Measurements from ENCODE around the gene RBBP4.

Gene RBBP4

DNA sequence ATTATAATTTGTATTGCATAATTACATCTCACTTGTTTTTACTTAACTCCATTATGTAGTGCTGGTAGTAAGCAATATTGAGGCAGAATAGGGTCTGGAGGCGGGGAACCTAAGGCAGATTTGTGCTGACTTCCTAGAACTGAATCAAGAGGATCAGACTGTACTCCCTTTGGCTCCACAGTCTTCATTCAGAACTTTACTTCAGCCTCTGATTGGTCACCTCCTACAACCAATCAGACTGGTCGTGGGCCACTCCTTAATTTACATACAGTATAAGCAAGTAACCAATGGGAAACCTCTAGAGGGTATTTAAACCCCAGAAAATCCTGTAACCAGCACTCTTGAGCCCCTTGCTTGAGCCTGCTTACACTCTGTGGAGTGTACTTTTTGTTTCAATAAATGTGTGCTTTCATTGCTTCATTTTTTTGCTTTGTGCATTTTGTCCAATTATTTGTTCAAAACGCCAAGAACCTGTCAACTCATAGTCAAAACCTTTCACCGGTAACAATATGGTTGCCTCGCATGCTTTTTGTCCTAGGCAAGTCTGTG lies 32.3 kb upstream of the RBBP4 start:
- no peak overlapping the region for H2AK5ac ChIP-seq (ENCODE audit: low read depth, low read length)

DNA sequence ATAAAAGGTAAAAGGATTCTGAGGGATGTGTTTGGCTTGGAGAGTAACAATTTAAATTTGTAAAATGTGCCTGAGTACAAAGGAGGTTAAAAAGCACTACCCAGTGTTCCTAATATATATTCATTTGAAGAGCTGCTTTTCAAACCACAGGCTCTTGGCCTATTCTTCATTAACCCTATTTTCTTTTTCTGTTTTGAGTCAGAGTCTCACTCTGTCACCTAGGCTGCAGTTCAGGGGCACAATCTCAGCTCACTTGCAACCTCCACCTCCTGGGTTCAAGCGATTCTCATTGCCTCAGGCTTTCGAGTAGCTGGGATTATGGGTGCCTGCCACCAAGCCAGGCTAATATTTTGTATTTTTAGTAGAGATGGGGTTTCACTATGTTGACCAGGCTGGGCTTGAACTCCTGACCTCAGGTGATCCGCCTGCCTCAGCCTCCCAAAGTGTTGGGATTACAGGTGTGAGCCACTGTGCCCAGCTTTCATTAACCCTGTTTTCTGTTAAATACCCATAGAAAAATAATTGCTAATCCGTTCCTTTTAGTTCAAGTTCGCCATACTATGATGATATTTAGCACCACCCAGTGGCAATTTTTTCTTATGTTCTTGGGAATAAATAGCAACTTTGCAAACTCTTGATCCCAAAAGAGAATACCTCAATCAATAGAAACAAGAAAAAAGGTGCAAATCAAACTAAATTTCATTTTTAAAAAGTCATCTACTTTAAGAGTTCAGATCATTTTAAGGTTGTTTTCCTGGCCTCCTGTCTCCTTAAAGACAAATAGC lies 31.1 kb upstream of the RBBP4 start:
- H2BK120ac ChIP-seq (ENCODE audit: low read depth, low read length): no peak overlapping the region
- H3K4me1 ChIP-seq (ENCODE audit: control insufficient read depth in 2 of 2, insufficient read depth in 1 of 2, low read depth in 1 of 2, low read length in 2 of 2): no peaks in the 10 kb centered on the region
- peaks cover 4 to 52% of the 10 kb centered on the region in 2 donors for H3K36me3 ChIP-seq (replicated peaks in 1 of 2; ENCODE audit: control insufficient read depth in 2 of 2, insufficient read depth in 2 of 2, low read length in 2 of 2)
- H4K91ac ChIP-seq (ENCODE audit: low read depth, low read length, poor library complexity): no peak overlapping the region
- H3K4me2 ChIP-seq (ENCODE audit: insufficient read depth, low read length, poor library complexity, severe bottlenecking): no peak overlapping the region
- no peak overlapping the region for H3K14ac ChIP-seq (ENCODE audit: low read length)
- H3K79me1 ChIP-seq (ENCODE audit: low read depth, low read length): no peaks in the 10 kb centered on the region
- no peak overlapping the region for H2BK5ac ChIP-seq (ENCODE audit: low read length)
- no peak overlapping the region for H2BK15ac ChIP-seq (ENCODE audit: low read length)
- no CpG with 5 or more reads among the region's 5 CpGs for WGBS, 2 donors (ENCODE audit: extremely low coverage in 2 of 2, insufficient read length in 2 of 2, insufficient replicate concordance in 1 of 2)
- H4K8ac ChIP-seq (ENCODE audit: low read depth, low read length): no peak overlapping the region
- peaks cover 2 to 14% of the 10 kb centered on the region in 2 donors for H3K9me3 ChIP-seq (replicated peaks in 1 of 2; ENCODE audit: control insufficient read depth in 2 of 2, insufficient read depth in 1 of 2, low read depth in 1 of 2, low read length in 2 of 2)
- H3K18ac ChIP-seq (ENCODE audit: low read length): no peak overlapping the region
- H3K4me3 ChIP-seq (ENCODE audit: low read length in 2 of 2): no peak overlapping the region
- H3K9ac ChIP-seq (ENCODE audit: low read depth, low read length, poor library complexity): no peak overlapping the region
- H3K23ac ChIP-seq (ENCODE audit: low read depth, low read length, poor library complexity): no peak overlapping the region
- H2BK12ac ChIP-seq (ENCODE audit: low read length): no peak overlapping the region
- H2AK5ac ChIP-seq (ENCODE audit: low read depth, low read length): no peak overlapping the region
- H2AFZ ChIP-seq (ENCODE audit: low read length): no peak overlapping the region
- DNase-seq (ENCODE audit: low spot score): no peak
- no peak overlapping the region for H3K27ac ChIP-seq (replicated peaks; ENCODE audit: low read length)
- no peaks in the 10 kb centered on the region for H3K27me3 ChIP-seq (ENCODE audit: control insufficient read depth in 3 of 3, insufficient read depth in 3 of 3, low read depth in 1 of 3, low read length in 3 of 3)
- no peak overlapping the region for H3K4ac ChIP-seq (ENCODE audit: low read length)

More for the DNA sequence above, 32.3 kb upstream of the RBBP4 start:
- Histone ChIP-seq H3K23ac (ENCODE audit: low read depth, low read length, poor library complexity) (no peak overlapping the region), H4K8ac (ENCODE audit: low read depth, low read length) (no peak overlapping the region), H2BK15ac (ENCODE audit: low read length) (no peak overlapping the region), H3K14ac (ENCODE audit: low read length) (no peak overlapping the region), H3K27me3 (ENCODE audit: control insufficient read depth in 3 of 3, insufficient read depth in 3 of 3, low read depth in 1 of 3, low read length in 3 of 3) (no peaks in the 10 kb centered on the region), H2BK5ac (ENCODE audit: low read length) (no peak overlapping the region), H3K36me3 (replicated peaks in 1 of 2; ENCODE audit: control insufficient read depth in 2 of 2, insufficient read depth in 2 of 2, low read length in 2 of 2) (peaks cover 4 to 49% of the 10 kb centered on the region in 2 donors), H2BK12ac (ENCODE audit: low read length) (no peak overlapping the region), H3K9ac (ENCODE audit: low read depth, low read length, poor library complexity) (no peak overlapping the region), H3K9me3 (replicated peaks in 1 of 2; ENCODE audit: control insufficient read depth in 2 of 2, insufficient read depth in 1 of 2, low read depth in 1 of 2, low read length in 2 of 2) (peaks cover 2 to 14% of the 10 kb centered on the region in 2 donors), H3K4me3 (ENCODE audit: low read length in 2 of 2) (no peak overlapping the region), H2BK120ac (ENCODE audit: low read depth, low read length) (no peak overlapping the region), H3K4ac (ENCODE audit: low read length) (no peak overlapping the region), H3K27ac (replicated peaks; ENCODE audit: low read length) (no peak overlapping the region), H3K79me1 (ENCODE audit: low read depth, low read length) (no peaks in the 10 kb centered on the region), H4K91ac (ENCODE audit: low read depth, low read length, poor library complexity) (no peak overlapping the region), H3K4me1 (ENCODE audit: control insufficient read depth in 2 of 2, insufficient read depth in 1 of 2, low read depth in 1 of 2, low read length in 2 of 2) (no peaks in the 10 kb centered on the region), H3K18ac (ENCODE audit: low read length) (no peak overlapping the region), H2AFZ (ENCODE audit: low read length) (no peak overlapping the region), H3K4me2 (ENCODE audit: insufficient read depth, low read length, poor library complexity, severe bottlenecking) (no peak overlapping the region)
- no CpG with 5 or more reads among the region's 5 CpGs for WGBS, 2 donors (ENCODE audit: extremely low coverage in 2 of 2, insufficient read length in 2 of 2, insufficient replicate concordance in 1 of 2)
- no peak for DNase-seq (ENCODE audit: low spot score)

DNA sequence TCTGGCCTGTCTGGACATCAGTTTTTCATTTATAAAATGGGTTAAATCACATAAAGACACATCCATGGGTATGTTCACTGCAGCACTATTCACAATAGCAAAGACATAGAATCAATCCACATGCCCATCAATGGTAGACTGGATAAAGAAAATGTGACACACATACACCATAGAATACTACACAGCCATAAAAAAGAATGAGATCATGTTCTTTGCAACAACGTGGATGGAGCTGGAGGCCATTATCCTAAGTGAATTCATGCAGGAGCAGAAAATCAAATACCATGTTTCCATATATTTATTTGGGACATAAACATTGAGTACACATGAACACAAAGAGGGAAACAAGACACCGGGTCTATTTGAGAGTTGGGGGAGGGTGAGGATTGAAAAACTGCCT lies 28.8 kb upstream of the RBBP4 start:
- Histone ChIP-seq H2BK5ac (ENCODE audit: low read length) (no peak overlapping the region), H2AFZ (ENCODE audit: low read length) (no peak overlapping the region), H3K4ac (ENCODE audit: low read length) (no peak overlapping the region), H3K27ac (replicated peaks; ENCODE audit: low read length) (no peak overlapping the region), H3K9me3 (replicated peaks in 1 of 2; ENCODE audit: control insufficient read depth in 2 of 2, insufficient read depth in 1 of 2, low read depth in 1 of 2, low read length in 2 of 2) (peaks cover 2 to 14% of the 10 kb centered on the region in 2 donors), H2BK12ac (ENCODE audit: low read length) (no peak overlapping the region), H2BK15ac (ENCODE audit: low read length) (no peak overlapping the region), H3K4me2 (ENCODE audit: insufficient read depth, low read length, poor library complexity, severe bottlenecking) (no peak overlapping the region), H3K4me1 (ENCODE audit: control insufficient read depth in 2 of 2, insufficient read depth in 1 of 2, low read depth in 1 of 2, low read length in 2 of 2) (no peaks in the 10 kb centered on the region), H2AK5ac (ENCODE audit: low read depth, low read length) (no peak overlapping the region), H4K91ac (ENCODE audit: low read depth, low read length, poor library complexity) (no peak overlapping the region), H3K36me3 (replicated peaks in 1 of 2; ENCODE audit: control insufficient read depth in 2 of 2, insufficient read depth in 2 of 2, low read length in 2 of 2) (peaks cover 4 to 66% of the 10 kb centered on the region in 2 donors), H2BK120ac (ENCODE audit: low read depth, low read length) (no peak overlapping the region), H3K79me1 (ENCODE audit: low read depth, low read length) (no peaks in the 10 kb centered on the region), H3K14ac (ENCODE audit: low read length) (no peak overlapping the region), H3K4me3 (ENCODE audit: low read length in 2 of 2) (no peak overlapping the region), H3K23ac (ENCODE audit: low read depth, low read length, poor library complexity) (no peak overlapping the region), H3K9ac (ENCODE audit: low read depth, low read length, poor library complexity) (no peak overlapping the region), H3K27me3 (ENCODE audit: control insufficient read depth in 3 of 3, insufficient read depth in 3 of 3, low read depth in 1 of 3, low read length in 3 of 3) (no peaks in the 10 kb centered on the region), H3K18ac (ENCODE audit: low read length) (no peak overlapping the region), H4K8ac (ENCODE audit: low read depth, low read length) (no peak overlapping the region)
- no peak for DNase-seq (ENCODE audit: low spot score)
- no CpG with 5 or more reads among the region's 2 CpGs for WGBS, 2 donors (ENCODE audit: extremely low coverage in 2 of 2, insufficient read length in 2 of 2, insufficient replicate concordance in 1 of 2)

DNA sequence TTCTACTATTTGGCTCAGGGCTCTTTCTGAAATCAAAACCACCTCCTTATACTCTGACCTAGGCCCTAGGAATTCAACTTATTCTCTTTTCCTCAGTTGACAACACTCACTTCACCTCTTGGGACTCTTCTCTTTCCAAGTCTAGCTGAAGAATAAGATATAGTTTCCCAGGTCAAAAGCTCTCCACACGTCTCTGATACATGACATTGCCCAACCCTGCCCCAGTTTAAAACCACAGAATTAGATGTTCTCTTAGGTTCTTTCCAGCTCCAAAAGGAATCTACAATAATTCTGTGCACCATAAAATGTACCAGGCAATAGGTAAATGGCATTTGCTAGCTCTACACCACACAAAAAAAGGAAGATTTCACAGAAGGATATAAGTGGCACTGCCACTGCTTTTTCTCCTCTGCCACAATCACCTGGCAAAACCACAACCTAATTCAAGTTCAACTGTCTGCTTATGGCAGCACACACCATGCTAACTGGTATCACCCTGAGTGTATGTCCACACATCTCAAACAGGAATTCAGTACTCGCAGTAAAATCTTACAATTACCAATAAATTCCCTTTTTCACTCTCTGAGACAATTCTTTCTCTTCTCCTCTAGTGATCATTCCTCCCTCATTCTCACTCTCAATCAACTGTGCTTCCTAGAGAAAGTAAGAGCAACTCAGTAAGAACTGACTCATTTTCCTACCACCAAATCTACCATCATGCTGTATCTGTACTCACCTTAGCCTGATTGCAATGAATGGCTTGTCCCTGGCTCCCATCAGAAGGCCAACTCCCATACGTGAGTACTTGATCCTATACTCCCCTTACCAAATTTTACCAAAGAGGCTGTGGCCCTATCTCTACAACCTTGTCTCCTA lies 28.0 kb upstream of the RBBP4 start:
- H4K8ac ChIP-seq (ENCODE audit: low read depth, low read length): no peak overlapping the region
- no peak overlapping the region for H3K18ac ChIP-seq (ENCODE audit: low read length)
- no peak overlapping the region for H2AK5ac ChIP-seq (ENCODE audit: low read depth, low read length)
- WGBS, 2 donors (ENCODE audit: extremely low coverage in 2 of 2, insufficient read length in 2 of 2, insufficient replicate concordance in 1 of 2): no CpG with 5 or more reads among the region's 3 CpGs
- no peaks in the 10 kb centered on the region for H3K27me3 ChIP-seq (ENCODE audit: control insufficient read depth in 3 of 3, insufficient read depth in 3 of 3, low read depth in 1 of 3, low read length in 3 of 3)
- no peak overlapping the region for H2BK15ac ChIP-seq (ENCODE audit: low read length)
- no peak overlapping the region for H3K9ac ChIP-seq (ENCODE audit: low read depth, low read length, poor library complexity)
- H3K9me3 ChIP-seq (replicated peaks in 1 of 2; ENCODE audit: control insufficient read depth in 2 of 2, insufficient read depth in 1 of 2, low read depth in 1 of 2, low read length in 2 of 2): peaks cover 0 to 14% of the 10 kb centered on the region in 2 donors
- no peak overlapping the region for H2BK120ac ChIP-seq (ENCODE audit: low read depth, low read length)
- no peak overlapping the region for H3K4ac ChIP-seq (ENCODE audit: low read length)
- H2AFZ ChIP-seq (ENCODE audit: low read length): no peak overlapping the region
- no peak for DNase-seq (ENCODE audit: low spot score)
- H3K4me1 ChIP-seq (ENCODE audit: control insufficient read depth in 2 of 2, insufficient read depth in 1 of 2, low read depth in 1 of 2, low read length in 2 of 2): no peaks in the 10 kb centered on the region
- H3K23ac ChIP-seq (ENCODE audit: low read depth, low read length, poor library complexity): no peak overlapping the region
- H3K4me3 ChIP-seq (ENCODE audit: low read length in 2 of 2): no peak overlapping the region
- H2BK12ac ChIP-seq (ENCODE audit: low read length): no peak overlapping the region
- H3K36me3 ChIP-seq (replicated peaks in 1 of 2; ENCODE audit: control insufficient read depth in 2 of 2, insufficient read depth in 2 of 2, low read length in 2 of 2): peaks cover 4 to 70% of the 10 kb centered on the region in 2 donors
- H4K91ac ChIP-seq (ENCODE audit: low read depth, low read length, poor library complexity): no peak overlapping the region
- H3K79me1 ChIP-seq (ENCODE audit: low read depth, low read length): no peaks in the 10 kb centered on the region
- H2BK5ac ChIP-seq (ENCODE audit: low read length): no peak overlapping the region
- no peak overlapping the region for H3K4me2 ChIP-seq (ENCODE audit: insufficient read depth, low read length, poor library complexity, severe bottlenecking)
- H3K27ac ChIP-seq (replicated peaks; ENCODE audit: low read length): no peak overlapping the region
- H3K14ac ChIP-seq (ENCODE audit: low read length): no peak overlapping the region
